ENCODE results near the gene ARHGEF26. TPM values are rescaled to one million over a fixed set of nuclear protein-coding genes. Genes with fewer than 3 reads are reported as not detected.
A peak's percentile ranks its signal among the peaks of the same experiment; 100 is the strongest.

Gene ARHGEF26
- total RNA-seq, 1 experiment from 2014 or later = 7.2 TPM

GRCh38 chr3:154121701-154122551 lies 736 bp downstream of the ARHGEF26 start:
- Histone ChIP-seq H3K36me3 (ENCODE audit: control insufficient read depth in 1 of 2, insufficient read depth in 2 of 2, low read length in 2 of 2) (no peaks in the 10 kb centered on the region), H2AFZ (ENCODE audit: low read depth, low read length, poor library complexity, severe bottlenecking) (peak overlapping the region; percentile 55), H3K9me3 (ENCODE audit: control insufficient read depth in 1 of 2, insufficient read depth in 1 of 2, low read depth in 1 of 2, low read length in 2 of 2) (no peaks in the 10 kb centered on the region), H3K9ac (ENCODE audit: low read length) (peak overlapping the region; percentile 79), H3K4me3 (replicated peaks in 1 of 2; ENCODE audit: low read depth in 1 of 2, low read length in 2 of 2) (peak overlapping the region; percentile 66 to 88), H3K4me1 (ENCODE audit: control insufficient read depth in 1 of 2, insufficient read depth in 2 of 2, low read length in 2 of 2) (peaks cover 0 to 13% of the 10 kb centered on the region in 2 experiments; a peak in 2 of 4 replicates), H3K27me3 (ENCODE audit: insufficient read depth, low read length) (no peaks in the 10 kb centered on the region), H3K9me2 (ENCODE audit: insufficient read depth) (no peaks in the 10 kb centered on the region), H3K79me2 (ENCODE audit: insufficient read depth, low read length) (no peaks in the 10 kb centered on the region; the same call in 1 of the 2 replicates), H4K20me1 (ENCODE audit: insufficient read depth) (no peaks in the 10 kb centered on the region), H3K27ac (ENCODE audit: low read depth, low read length) (peak overlapping the region; percentile 45; the same call in 1 of the 2 replicates), H3K4me2 (ENCODE audit: low read length) (peak overlapping the region; percentile 86)
- DNase-seq (ENCODE audit: low read depth, low spot score) (no peak), ATAC-seq (peak; percentile 69)
- RAD21 ChIA-PET (ENCODE audit: low non-redundant PET in 1 of 2, low total read pairs in 2 of 2, uncharacterized antibody in 2 of 2, unreplicated experiment in 2 of 2) = no interaction called here
- BruUV-seq (replicated peaks) = TSS peak; percentile 37
- TF ChIP-seq ATF3 (IDR thresholded peaks at IDR 0.05) (no peak), ZNF274 (IDR thresholded peaks at IDR 0.05; ENCODE audit: low read depth, low read length) (no peak), ZFX (IDR thresholded peaks at IDR 0.05) (no peak), SRF (IDR thresholded peaks at IDR 0.05; ENCODE audit: low read depth) (no peak), SP1 (IDR thresholded peaks at IDR 0.05; ENCODE audit: low read depth) (no peak), CEBPB (IDR thresholded peaks at IDR 0.05; ENCODE audit: low read depth) (no peak), ELF1 (IDR thresholded peaks at IDR 0.05; ENCODE audit: borderline replicate concordance, low read depth) (no peak), JUND (IDR thresholded peaks at IDR 0.05) (no peak), CTCF (IDR thresholded peaks at IDR 0.05 in 2 of 3, conservative IDR thresholded peaks at IDR 0.05 in 1 of 3; ENCODE audit: borderline replicate concordance in 1 of 3, insufficient read depth in 1 of 3, low read depth in 2 of 3, low read length in 2 of 3) (no peak), EGR1 (IDR thresholded peaks at IDR 0.05; ENCODE audit: low read depth) (no peak)
- TF ChIP-seq, protein P1, sequence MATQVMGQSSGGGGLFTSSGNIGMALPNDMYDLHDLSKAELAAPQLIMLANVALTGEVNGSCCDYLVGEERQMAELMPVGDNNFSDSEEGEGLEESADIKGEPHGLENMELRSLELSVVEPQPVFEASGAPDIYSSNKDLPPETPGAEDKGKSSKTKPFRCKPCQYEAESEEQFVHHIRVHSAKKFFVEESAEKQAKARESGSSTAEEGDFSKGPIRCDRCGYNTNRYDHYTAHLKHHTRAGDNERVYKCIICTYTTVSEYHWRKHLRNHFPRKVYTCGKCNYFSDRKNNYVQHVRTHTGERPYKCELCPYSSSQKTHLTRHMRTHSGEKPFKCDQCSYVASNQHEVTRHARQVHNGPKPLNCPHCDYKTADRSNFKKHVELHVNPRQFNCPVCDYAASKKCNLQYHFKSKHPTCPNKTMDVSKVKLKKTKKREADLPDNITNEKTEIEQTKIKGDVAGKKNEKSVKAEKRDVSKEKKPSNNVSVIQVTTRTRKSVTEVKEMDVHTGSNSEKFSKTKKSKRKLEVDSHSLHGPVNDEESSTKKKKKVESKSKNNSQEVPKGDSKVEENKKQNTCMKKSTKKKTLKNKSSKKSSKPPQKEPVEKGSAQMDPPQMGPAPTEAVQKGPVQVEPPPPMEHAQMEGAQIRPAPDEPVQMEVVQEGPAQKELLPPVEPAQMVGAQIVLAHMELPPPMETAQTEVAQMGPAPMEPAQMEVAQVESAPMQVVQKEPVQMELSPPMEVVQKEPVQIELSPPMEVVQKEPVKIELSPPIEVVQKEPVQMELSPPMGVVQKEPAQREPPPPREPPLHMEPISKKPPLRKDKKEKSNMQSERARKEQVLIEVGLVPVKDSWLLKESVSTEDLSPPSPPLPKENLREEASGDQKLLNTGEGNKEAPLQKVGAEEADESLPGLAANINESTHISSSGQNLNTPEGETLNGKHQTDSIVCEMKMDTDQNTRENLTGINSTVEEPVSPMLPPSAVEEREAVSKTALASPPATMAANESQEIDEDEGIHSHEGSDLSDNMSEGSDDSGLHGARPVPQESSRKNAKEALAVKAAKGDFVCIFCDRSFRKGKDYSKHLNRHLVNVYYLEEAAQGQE (IDR thresholded peaks at IDR 0.05; ENCODE audit: low read depth) = no peak
- TF ChIP-seq, protein P2, sequence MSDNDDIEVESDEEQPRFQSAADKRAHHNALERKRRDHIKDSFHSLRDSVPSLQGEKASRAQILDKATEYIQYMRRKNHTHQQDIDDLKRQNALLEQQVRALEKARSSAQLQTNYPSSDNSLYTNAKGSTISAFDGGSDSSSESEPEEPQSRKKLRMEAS (IDR thresholded peaks at IDR 0.05) = no peak
- CTCF ChIA-PET = no interaction called here
- intact Hi-C loops (cut with micrococcal nuclease) = no loop called here
- POLR2A ChIA-PET = no interaction called here

Measured in HCT116 (cell line).